ENCODE measurements around the gene MAB21L2.
"Not testable (repeated sequence)": the region's sequence is repeated elsewhere in the genome, so short reads cannot be mapped to it uniquely, and the experiment has no call there.

MAB21L2 gene

DNA sequence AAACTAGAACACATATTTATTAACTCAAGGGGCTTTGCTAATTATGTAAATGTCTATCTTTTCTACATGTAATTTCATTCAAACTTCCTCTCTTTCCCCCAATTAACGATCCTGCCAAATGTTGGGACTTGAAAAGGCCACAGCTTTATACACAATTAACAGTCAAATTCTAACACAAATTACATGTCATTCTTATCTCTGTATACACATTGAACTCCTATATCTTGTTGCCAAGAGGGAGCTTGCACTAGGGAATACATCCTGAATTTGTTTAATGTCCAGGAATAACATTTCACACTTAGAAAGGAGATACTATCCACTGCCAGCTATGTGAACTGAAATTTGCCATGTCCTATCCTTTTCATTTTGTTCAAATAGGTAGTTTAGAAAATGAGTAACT lies 38.9 kb upstream of the MAB21L2 start:
- TF ChIP-seq CTCF (IDR thresholded peaks at IDR 0.05; ENCODE audit: low read length, missing control alignments), result no peak
- no peak for DNase-seq (ENCODE audit: low read depth)
- H3K4me3 ChIP-seq (replicated peaks; ENCODE audit: low read depth, low read length), result no peak overlapping the region

- DNase-seq (ENCODE audit: low read depth), result no peak
- no peak for TF ChIP-seq CTCF (IDR thresholded peaks at IDR 0.05; ENCODE audit: low read length, missing control alignments)
- no peak overlapping the region for H3K4me3 ChIP-seq (replicated peaks; ENCODE audit: low read depth, low read length)
Observed at GRCh38 chr4:150546286-150546685, 35.7 kb upstream of the MAB21L2 start.

DNA sequence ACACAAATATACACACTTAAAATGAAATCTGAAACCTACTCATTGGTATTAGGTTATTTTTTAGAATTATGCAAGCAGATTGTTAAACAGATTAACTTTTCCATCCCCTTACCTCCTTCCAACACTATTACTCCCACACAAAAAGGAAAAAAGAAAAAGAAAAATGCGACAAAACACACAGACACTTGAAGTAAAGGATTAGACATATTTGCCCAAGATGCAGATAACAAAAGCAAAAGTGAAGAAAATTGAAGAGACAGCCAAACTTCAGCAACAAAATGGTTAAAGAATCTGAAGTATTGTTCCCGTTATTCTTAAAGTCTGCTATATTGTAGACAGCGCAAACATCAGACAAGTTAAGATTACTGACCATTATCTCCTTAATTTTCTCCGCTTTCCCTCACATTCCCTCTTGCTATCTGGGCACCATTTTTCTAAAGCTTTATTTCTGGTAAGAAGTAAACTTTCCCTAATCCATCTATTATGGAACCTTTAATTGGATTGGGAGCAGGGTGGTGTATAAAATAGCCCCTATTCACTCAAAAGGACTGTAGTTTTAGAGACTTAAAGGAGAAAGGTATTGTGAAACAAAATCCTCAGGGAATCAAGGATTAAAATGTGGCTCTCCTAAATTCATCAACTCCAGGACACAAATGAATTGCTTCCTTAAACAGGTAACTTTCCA lies 34.7 kb upstream of the MAB21L2 start:
- no peak for DNase-seq (ENCODE audit: low read depth)
- H3K4me3 ChIP-seq (replicated peaks; ENCODE audit: low read depth, low read length), result no peak overlapping the region
- TF ChIP-seq CTCF (IDR thresholded peaks at IDR 0.05; ENCODE audit: low read length, missing control alignments), result no peak

- not testable (repeated sequence) for DNase-seq (ENCODE audit: low read depth); H3K4me3 ChIP-seq (replicated peaks; ENCODE audit: low read depth, low read length)
Observed at GRCh38 chr4:150557811-150558210, 24.1 kb upstream of the MAB21L2 start.

GRCh38 chr4:150561143-150561737 lies 20.7 kb upstream of the MAB21L2 start:
- H3K4me3 ChIP-seq (replicated peaks; ENCODE audit: low read depth, low read length), result no peak overlapping the region
- DNase-seq (ENCODE audit: low read depth), result no peak
- no peak for TF ChIP-seq CTCF (IDR thresholded peaks at IDR 0.05; ENCODE audit: low read length, missing control alignments)

DNA sequence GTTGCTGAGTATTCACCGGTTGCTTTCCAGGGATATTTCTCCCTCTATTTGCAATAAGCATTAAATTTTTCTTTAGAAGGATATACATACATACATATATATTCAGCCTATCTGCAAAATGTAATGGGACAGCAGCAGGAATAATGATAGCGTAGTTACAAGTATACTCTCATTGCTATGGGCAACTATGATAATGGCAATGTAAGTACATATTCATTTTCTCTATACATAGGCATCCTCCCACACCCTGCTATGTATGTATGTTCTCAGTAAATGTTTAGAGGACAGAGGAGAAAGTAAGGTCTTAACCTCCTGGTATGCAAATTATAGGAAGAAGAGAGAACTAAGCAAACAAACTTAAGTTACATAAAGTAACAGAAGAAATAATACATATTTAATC lies 19.7 kb upstream of the MAB21L2 start:
- no peak for TF ChIP-seq CTCF (IDR thresholded peaks at IDR 0.05; ENCODE audit: low read length, missing control alignments)
- H3K4me3 ChIP-seq (replicated peaks; ENCODE audit: low read depth, low read length), result no peak overlapping the region
- no peak for DNase-seq (ENCODE audit: low read depth)

- no peak overlapping the region for H3K4me3 ChIP-seq (replicated peaks; ENCODE audit: low read depth, low read length)
- TF ChIP-seq CTCF (IDR thresholded peaks at IDR 0.05; ENCODE audit: low read length, missing control alignments), result no peak
- DNase-seq (ENCODE audit: low read depth), result no peak
Observed at GRCh38 chr4:150562751-150563150, 19.2 kb upstream of the MAB21L2 start.

- DNase-seq (ENCODE audit: low read depth), result not testable (repeated sequence)
Observed at GRCh38 chr4:150564967-150565366, 17.0 kb upstream of the MAB21L2 start.

More at GRCh38 chr4:150564967-150565366, 17.0 kb upstream of the MAB21L2 start:
- H3K4me3 ChIP-seq (replicated peaks; ENCODE audit: low read depth, low read length), result not testable (repeated sequence)

All from fibroblast of pulmonary artery (primary cell).